ENCODE results near the gene MBIP. TPM values are rescaled to one million over a fixed set of nuclear protein-coding genes. Genes with fewer than 3 reads are reported as not detected.

MBIP gene
- total RNA-seq, 1 experiment from 2014 or later = 16.7 TPM

DNA sequence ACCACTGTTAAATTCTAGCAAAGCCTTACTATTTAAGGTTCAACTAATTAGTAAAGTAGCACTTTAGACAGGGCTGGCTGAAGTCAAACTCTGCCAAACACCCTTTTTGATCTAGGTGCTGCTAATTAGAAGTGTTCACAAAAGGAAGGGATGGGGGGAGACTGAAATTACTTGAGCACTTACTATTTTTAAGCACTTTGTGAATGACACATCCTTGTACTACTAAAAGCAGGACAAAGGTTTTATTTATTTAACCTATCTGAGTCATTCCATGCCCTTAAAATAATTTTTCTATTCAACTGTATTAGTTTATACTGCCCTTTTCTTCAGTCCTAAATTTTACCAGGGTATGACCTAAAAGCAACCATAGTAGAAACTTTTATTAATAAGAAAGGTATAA, 20.1 kb downstream of the MBIP start:
- Histone ChIP-seq H3K4me1 (replicated peaks) (peaks cover 12% of the 10 kb centered on the region), H3K9me3 (replicated peaks) (no peaks in the 10 kb centered on the region), H3K27me3 (replicated peaks) (no peaks in the 10 kb centered on the region), H3K4me3 (no peak overlapping the region), H3K27ac (no peak overlapping the region), H3K36me3 (peaks cover 60% of the 10 kb centered on the region)
- DNase-seq (ENCODE audit: low read depth in 1 of 2, low spot score in 2 of 2) = no peak

DNA sequence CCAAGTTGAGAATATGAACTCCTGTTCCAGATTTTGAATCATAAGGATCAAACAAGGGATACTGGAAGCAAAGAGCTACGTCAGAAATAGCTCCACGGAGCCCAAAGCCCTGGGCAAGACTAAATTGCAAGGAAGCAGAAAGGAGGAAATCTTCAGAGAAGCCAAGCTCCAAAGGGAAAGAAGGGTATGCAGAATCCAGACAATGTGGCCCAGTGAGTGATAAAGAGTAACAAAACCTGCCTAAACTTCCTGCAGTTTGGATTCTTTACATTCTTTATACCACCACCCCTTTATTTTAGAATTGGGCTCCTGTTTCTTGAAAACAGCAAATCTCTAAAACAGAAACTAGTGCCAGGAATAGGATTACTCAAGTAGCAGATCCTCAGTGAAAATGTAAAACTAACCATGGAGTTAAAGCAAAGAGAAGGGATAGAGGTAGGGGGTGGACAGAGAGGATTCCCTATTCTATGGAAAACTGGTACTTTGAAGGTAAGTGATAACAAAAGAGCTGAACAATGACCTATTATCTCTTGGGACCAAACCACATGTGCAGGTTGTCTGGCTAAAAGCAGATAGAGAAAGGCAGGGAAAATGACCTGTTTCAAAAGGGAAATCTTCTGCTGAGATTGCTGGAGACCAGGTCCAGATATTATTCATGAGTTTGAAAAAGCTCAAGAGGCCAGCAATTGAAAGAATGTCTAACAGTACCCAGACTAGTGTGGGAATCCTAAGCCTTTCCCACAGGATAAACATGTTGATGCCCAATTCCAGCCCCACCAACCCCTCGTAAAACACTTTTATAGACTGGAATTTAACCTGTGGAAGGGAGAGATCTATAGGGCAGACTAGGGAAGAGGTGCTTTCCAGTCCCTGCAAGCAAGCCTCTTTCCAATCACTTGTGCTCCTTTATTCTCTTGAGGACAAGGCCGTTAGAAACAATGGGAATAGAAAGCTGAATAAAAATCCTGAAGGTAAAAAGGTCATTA, 24.5 kb downstream of the MBIP start:
- no peak overlapping the region for H3K4me3 ChIP-seq
- peaks cover 8% of the 10 kb centered on the region for H3K4me1 ChIP-seq (replicated peaks)
- H3K27me3 ChIP-seq (replicated peaks) = no peaks in the 10 kb centered on the region
- H3K36me3 ChIP-seq = peaks cover 30% of the 10 kb centered on the region
- no peak overlapping the region for H3K27ac ChIP-seq
- no peaks in the 10 kb centered on the region for H3K9me3 ChIP-seq (replicated peaks)
- DNase-seq (ENCODE audit: low read depth in 1 of 2, low spot score in 2 of 2) = no peak

DNA sequence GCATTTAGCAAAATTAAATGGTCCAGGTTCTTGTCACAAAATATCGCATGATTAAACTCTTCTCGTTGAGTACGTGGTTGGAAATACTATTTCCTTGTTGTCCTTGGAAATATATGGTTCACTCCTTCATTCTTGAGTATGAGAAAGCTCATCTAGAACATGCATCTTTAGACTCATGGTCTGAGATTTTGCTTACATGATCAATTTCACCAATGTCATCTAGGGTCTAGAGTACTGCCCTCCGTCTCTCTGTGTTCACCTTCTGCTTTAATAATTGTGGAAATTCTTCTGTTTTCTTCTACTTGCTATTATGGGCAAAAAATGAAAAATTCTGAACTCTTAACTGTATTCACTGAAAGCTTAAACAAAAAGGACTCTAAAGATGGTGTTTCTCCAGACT, 25.9 kb downstream of the MBIP start:
- no peaks in the 10 kb centered on the region for H3K4me1 ChIP-seq (replicated peaks)
- H3K9me3 ChIP-seq (replicated peaks) = no peaks in the 10 kb centered on the region
- DNase-seq (ENCODE audit: low read depth in 1 of 2, low spot score in 2 of 2) = no peak
- no peak overlapping the region for H3K27ac ChIP-seq
- no peaks in the 10 kb centered on the region for H3K27me3 ChIP-seq (replicated peaks)
- H3K36me3 ChIP-seq = peaks cover 26% of the 10 kb centered on the region
- no peak overlapping the region for H3K4me3 ChIP-seq

DNA sequence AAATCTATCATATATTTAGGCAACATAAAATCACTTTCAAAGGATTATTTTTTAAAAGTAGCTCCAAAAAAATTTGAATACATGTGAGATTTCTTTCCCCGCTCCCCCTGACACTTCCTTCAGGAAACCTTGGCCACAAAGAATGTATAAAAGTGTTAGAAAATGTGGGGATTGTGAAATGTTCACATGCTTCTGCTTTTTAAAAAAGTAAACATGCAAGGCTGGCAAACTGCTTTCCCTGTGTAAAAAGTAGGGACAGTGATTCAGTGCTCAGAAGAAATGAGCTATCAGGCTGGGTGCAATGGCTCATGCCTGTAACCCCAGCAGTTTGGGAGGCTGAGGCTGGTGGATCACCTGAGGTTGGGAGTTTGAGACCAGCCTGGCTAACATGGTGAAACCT, 26.6 kb downstream of the MBIP start:
- Histone ChIP-seq H3K27ac (no peak overlapping the region), H3K4me1 (replicated peaks) (no peaks in the 10 kb centered on the region), H3K36me3 (peaks cover 21% of the 10 kb centered on the region), H3K4me3 (no peak overlapping the region), H3K27me3 (replicated peaks) (no peaks in the 10 kb centered on the region), H3K9me3 (replicated peaks) (no peaks in the 10 kb centered on the region)
- no peak for DNase-seq (ENCODE audit: low read depth in 1 of 2, low spot score in 2 of 2)

DNA sequence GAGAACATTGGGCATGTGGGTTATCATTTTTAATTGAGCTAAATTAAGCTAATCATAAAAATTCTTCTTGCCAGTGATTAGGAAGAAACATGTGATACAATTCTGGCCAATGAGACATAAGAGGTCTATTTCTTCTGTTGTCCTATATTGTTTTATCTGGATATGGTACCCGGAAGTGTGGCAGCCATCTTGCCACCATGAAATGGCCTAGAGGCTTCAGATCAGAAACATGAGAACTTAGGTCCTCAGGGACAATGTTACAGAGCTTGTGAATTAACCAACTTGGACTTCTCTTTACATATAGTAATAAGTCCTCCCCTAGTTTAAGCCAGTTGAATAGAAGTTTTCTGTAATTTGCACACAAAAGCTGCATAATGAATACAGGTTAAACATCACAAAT, 30.5 kb downstream of the MBIP start:
- Histone ChIP-seq H3K27ac (no peak overlapping the region), H3K4me3 (no peak overlapping the region), H3K27me3 (replicated peaks) (no peaks in the 10 kb centered on the region), H3K4me1 (replicated peaks) (no peaks in the 10 kb centered on the region), H3K36me3 (no peaks in the 10 kb centered on the region), H3K9me3 (replicated peaks) (no peaks in the 10 kb centered on the region)
- no peak for DNase-seq (ENCODE audit: low read depth in 1 of 2, low spot score in 2 of 2)

DNA sequence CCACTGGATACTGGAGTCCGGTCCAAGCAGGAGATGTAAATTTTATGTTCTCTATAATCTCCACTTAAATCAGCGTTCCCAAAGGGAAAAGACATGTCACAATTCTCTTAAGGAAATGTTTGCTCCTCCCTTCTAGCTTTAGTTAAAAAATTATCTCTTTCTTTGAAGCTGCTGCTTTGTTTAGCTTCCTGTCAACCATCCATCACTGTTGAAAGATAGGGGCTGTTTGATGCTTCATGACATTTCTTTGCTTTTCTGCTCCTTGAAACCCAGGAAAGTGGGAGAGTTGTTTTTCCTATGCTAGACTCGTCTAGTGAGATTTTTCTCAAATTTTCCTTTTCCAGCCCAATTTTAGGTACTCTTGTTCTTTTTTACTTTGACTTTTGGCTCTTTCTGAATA, 31.9 kb downstream of the MBIP start:
- H3K4me3 ChIP-seq = no peak overlapping the region
- H3K9me3 ChIP-seq (replicated peaks) = no peaks in the 10 kb centered on the region
- H3K36me3 ChIP-seq = no peaks in the 10 kb centered on the region
- DNase-seq (ENCODE audit: low read depth in 1 of 2, low spot score in 2 of 2) = no peak
- no peak overlapping the region for H3K27ac ChIP-seq
- no peaks in the 10 kb centered on the region for H3K4me1 ChIP-seq (replicated peaks)
- no peaks in the 10 kb centered on the region for H3K27me3 ChIP-seq (replicated peaks)

DNA sequence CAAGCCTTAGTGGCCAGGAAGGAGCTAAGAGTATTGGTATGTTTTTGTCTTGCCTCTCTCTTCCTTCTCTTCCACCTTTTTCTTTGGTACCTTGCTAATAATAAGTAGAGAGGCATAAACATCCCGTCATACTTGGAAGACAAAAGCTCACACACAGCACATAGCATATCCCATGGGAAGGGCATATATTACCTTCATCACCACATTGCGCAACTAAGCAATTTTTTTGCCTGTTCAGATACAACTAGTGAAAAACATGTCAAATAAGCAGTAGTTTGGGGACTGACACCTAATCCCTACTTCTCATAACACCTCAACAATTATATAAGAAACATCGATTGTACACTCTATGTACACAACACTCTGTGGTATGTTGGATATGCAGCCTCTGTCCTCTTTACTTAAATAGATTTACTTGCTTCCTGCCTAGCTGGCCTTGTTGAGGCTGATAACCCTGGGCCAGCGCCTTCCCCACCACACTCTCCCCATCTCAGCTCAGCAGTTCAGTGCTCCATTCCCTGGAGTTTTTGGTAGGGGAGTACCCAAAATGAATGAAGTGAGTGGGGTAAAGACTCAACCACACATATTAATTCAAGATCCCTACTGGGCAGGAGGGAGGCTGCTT, 35.4 kb downstream of the MBIP start:
- H3K27me3 ChIP-seq (replicated peaks) = 0 out of 2 replicates have a peak, but pooled peaks cover 5% of the 10 kb centered on the region

DNA sequence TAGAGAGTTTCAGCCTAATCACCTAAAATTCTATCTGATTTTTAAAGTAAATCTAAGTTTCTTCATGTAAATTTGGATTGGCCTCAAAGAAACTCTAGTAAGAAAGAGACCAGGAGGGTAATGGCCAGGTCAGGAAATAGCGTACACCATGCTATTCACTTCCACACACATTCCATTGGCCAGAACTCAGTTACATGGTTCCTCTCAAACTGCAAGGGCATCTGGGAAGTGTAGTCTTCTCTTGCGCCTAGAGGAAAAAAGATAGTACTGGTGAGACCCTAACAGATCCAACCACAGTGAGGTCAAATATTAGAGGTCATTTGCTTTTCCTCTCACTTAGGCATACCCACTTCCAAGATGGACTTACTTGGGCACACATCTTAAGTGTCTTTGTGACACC, 39.1 kb downstream of the MBIP start:
- DNase-seq (ENCODE audit: low read depth in 1 of 2, low spot score in 2 of 2) = no peak
- Histone ChIP-seq H3K27ac (no peak overlapping the region), H3K4me1 (replicated peaks) (no peaks in the 10 kb centered on the region), H3K4me3 (no peak overlapping the region), H3K36me3 (no peaks in the 10 kb centered on the region), H3K9me3 (replicated peaks) (no peaks in the 10 kb centered on the region), H3K27me3 (replicated peaks) (peaks cover 8% of the 10 kb centered on the region; the same call in 1 of the 2 replicates)

More for the DNA sequence above, 35.4 kb downstream of the MBIP start:
- no peak overlapping the region for H3K4me3 ChIP-seq
- no peaks in the 10 kb centered on the region for H3K36me3 ChIP-seq
- H3K27ac ChIP-seq = no peak overlapping the region
- H3K9me3 ChIP-seq (replicated peaks) = no peaks in the 10 kb centered on the region
- H3K4me1 ChIP-seq (replicated peaks) = no peaks in the 10 kb centered on the region
- no peak for DNase-seq (ENCODE audit: low read depth in 1 of 2, low spot score in 2 of 2)

DNA sequence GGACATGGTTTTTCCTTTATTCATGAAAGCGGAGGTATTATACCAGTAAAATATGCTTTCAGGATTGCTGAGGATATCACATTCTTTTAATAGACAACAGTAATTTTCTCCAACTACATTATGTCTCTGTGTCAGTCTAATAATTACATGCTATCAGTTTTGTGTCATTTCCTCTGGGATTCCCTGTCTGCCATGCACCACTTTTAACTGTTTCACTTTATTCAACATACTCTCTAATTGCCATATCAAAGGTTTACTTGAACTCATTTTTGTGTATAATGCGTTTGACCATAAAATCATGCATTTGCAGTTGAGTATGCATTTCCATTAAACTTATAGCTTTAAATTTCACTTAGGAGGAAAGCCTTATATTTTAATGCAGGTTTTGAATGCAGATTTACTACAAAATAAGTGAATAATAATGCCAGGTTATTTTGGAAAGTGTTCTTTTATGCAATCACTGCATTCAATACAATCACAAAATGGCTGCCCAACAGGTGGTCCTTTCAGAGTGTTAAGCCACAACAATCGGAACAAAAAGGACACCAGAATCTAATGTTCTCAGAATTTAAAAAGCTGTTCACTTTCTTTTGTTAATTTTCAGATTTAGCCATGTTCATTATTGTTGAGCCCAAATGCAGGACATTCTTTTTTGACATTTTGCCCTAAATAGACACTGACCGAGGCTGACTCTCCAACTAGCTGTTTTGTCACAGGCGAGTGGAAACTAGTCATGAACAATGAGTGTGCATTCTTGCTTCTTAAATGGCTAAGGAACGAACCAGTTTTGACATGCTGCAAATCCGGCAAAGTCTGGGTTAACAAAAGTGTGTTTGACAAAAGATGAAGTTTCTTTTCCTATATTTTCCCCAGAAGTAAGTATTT, 40.9 kb downstream of the MBIP start:
- Histone ChIP-seq H3K9me3 (replicated peaks) (no peaks in the 10 kb centered on the region), H3K36me3 (no peaks in the 10 kb centered on the region), H3K27me3 (replicated peaks) (peaks cover 8% of the 10 kb centered on the region; the same call in 1 of the 2 replicates), H3K4me3 (no peak overlapping the region), H3K4me1 (replicated peaks) (no peaks in the 10 kb centered on the region), H3K27ac (no peak overlapping the region)
- DNase-seq (ENCODE audit: low read depth in 1 of 2, low spot score in 2 of 2) = no peak

DNA sequence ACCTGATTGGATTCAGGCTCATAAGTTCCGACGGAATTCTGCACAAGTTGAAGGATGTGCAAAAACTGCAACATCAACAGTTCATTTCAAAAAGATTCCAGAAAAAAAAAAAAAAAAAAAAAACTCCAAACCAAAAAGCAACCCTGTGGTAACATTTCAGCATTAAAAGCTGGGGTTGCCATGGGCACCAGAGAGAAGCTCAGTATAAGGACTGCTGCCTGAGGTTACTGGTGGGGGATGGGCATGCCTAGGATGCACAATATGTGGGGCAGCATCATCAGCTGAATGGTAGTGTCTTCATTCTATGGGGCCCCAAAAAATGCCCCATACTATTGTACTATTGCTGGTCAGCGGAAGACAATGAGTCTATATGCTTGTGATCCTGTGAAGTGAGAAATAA, 44.7 kb downstream of the MBIP start:
- no peak for DNase-seq (ENCODE audit: low read depth in 1 of 2, low spot score in 2 of 2)
- Histone ChIP-seq H3K4me3 (no peak overlapping the region), H3K4me1 (replicated peaks) (no peaks in the 10 kb centered on the region), H3K9me3 (replicated peaks) (no peaks in the 10 kb centered on the region), H3K36me3 (no peaks in the 10 kb centered on the region), H3K27me3 (replicated peaks) (peaks cover 28% of the 10 kb centered on the region), H3K27ac (no peak overlapping the region)

DNA sequence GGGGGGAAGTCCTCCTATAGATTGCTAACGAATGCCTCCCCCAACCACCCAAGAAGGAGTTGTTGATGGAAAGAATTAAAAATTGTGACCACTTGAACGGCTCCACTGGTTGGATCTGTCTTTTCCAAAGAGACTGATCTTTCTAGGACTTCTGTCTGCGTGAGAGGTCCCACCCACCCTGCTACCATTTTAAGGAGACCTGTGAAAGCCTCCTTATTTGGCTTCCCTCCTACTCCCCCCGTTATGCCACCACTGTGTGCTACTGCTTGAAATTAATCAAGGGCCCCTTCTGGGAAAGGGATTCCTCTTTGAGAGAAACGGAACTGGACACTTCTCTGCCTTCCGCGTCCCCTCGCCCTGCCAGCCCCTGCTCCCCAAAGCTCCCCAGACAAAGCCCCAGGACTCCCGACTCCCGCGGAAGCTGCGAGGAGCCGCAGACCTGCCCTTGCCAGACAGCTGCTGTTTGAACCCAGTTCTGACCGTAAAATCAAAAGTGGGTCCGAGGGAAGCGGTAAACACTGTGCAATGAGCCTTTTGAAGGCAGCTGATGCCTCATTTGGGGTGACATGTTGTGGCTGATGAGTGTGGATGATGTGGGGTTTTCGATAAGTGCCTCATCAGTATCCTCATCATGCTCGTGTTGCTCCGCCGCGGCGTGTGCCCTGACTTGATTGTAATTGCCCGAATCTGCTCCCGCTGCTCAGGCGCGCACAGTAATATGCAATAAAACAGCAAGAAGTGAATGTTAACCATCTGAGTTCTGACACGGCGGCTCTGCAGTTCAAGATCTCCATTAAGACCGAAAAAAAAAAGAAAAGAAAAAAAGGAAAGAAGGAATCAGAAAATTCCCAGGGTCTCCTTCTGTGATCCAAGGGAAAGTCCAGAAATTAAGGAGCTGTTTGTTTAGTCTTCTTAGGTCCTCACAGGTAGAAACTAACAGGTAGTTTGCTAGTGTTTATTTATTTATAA, 48.2 kb downstream of the MBIP start:
- H3K4me1 ChIP-seq (replicated peaks) = no peaks in the 10 kb centered on the region
- no peaks in the 10 kb centered on the region for H3K9me3 ChIP-seq (replicated peaks)
- no peak overlapping the region for H3K27ac ChIP-seq
- no peaks in the 10 kb centered on the region for H3K36me3 ChIP-seq
- H3K4me3 ChIP-seq = no peak overlapping the region
- peaks cover 29% of the 10 kb centered on the region for H3K27me3 ChIP-seq (replicated peaks)
- no peak for DNase-seq (ENCODE audit: low read depth in 1 of 2, low spot score in 2 of 2)

DNA sequence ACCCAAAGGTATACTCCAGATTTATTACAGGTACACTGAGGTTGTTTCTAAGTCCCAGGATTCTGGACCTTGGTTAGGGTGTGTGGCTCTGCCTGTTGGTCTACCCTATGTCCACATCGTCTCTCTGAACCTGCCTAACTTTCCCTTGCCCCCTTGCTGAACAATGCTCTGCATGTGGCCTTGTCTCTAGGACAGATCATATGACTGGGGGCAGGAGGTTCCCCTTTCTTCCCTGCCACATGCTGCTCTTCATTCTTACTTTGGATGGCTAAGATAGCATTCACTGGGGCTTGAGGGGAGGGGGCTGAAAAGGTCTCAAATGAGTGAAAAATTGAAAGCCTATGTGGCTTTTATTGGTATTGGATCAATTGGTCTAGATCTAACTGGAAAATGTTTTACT, 49.2 kb downstream of the MBIP start:
- H3K27me3 ChIP-seq (replicated peaks) = peaks cover 29% of the 10 kb centered on the region
- H3K4me1 ChIP-seq (replicated peaks) = no peaks in the 10 kb centered on the region
- no peaks in the 10 kb centered on the region for H3K36me3 ChIP-seq

DNA sequence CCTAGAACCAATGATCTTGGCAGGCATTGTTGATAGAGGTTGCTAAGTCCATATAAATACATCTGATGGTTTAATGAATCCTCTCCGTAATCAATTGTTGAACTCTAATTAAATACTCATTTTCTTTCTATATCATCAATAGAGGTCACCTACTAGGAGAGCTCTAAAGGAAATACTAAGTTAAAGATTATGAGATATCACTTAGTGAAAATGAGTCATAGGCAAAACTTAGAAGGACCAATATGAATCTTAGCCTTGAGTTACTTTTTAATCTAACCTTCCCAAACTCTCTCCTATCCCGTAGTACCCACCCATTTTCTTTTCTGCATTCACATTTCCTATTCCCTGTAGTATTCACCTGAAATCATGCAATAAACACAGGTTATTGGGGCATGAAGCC, 50.2 kb downstream of the MBIP start:
- Histone ChIP-seq H3K9me3 (replicated peaks) (no peaks in the 10 kb centered on the region), H3K4me3 (no peak overlapping the region), H3K27ac (no peak overlapping the region), H3K36me3 (no peaks in the 10 kb centered on the region), H3K4me1 (replicated peaks) (no peaks in the 10 kb centered on the region), H3K27me3 (replicated peaks) (peaks cover 29% of the 10 kb centered on the region)
- DNase-seq (ENCODE audit: low read depth in 1 of 2, low spot score in 2 of 2) = no peak

More for the DNA sequence above, 49.2 kb downstream of the MBIP start:
- H3K27ac ChIP-seq = no peak overlapping the region
- no peak for DNase-seq (ENCODE audit: low read depth in 1 of 2, low spot score in 2 of 2)
- H3K4me3 ChIP-seq = no peak overlapping the region
- H3K9me3 ChIP-seq (replicated peaks) = no peaks in the 10 kb centered on the region
